Subcutaneous abdominal adipose tissue (tissue), 5 donors: Measurements from ENCODE around the gene CEP192.

Source experiments
- H3K27ac ChIP-seq: one replicate; pipeline ENCODE4 v1.7.0; 2013; ENCODE audit warnings: low read depth, mild to moderate bottlenecking, inconsistent platforms, low read length, moderate library complexity
- H3K27me3 ChIP-seq, 5 donors: one replicate each; pipeline ENCODE4 v1.7.0; 2013; ENCODE audit warnings: low read length in 5 of 5, inconsistent platforms in 1 of 5; ENCODE audit not compliant: control insufficient read depth in 5 of 5, insufficient read depth in 4 of 5
- H3K36me3 ChIP-seq, 5 donors: one replicate each; pipeline ENCODE4 v1.7.0; 2013; ENCODE audit warnings: low read length in 5 of 5; ENCODE audit not compliant: control insufficient read depth in 5 of 5, insufficient read depth in 5 of 5
- H3K4me1 ChIP-seq, 5 donors: one replicate each; pipeline ENCODE4 v1.7.0; 2013; ENCODE audit warnings: low read length in 5 of 5, mild to moderate bottlenecking in 3 of 5, moderate library complexity in 1 of 5; ENCODE audit not compliant: control insufficient read depth in 5 of 5, insufficient read depth in 5 of 5
- H3K4me3 ChIP-seq, 5 donors: one replicate each; pipeline ENCODE4 v1.7.0; 2013; ENCODE audit warnings: low read length in 5 of 5, low read depth in 1 of 5
- H3K9ac ChIP-seq, 5 donors: one replicate each; pipeline ENCODE4 v1.7.0; 2013; ENCODE audit warnings: low read length in 5 of 5, mild to moderate bottlenecking in 4 of 5, moderate library complexity in 3 of 5
- H3K9me3 ChIP-seq, 5 donors: one replicate each; pipeline ENCODE4 v1.7.0; 2013; ENCODE audit warnings: low read length in 5 of 5; ENCODE audit not compliant: control insufficient read depth in 5 of 5
- donor health status: healthy.
- donor health status: healthy.
- donor health status: healthy.
- donor health status: healthy.
- donor health status: healthy.

The CEP192 gene

GRCh38 chr18:12990967-12991820, at the start of gene CEP192:
CEP192 (plus strand) TSS chr18:12991362; CDS start chr18:12999425, 8,063 bp downstream.
- H3K36me3 ChIP-seq: peaks cover 0 to 5% (median 0%) of the 10 kb centered on the region in 5 donors
- peaks cover 0 to 25% (median 20%) of the 10 kb centered on the region in 5 donors for H3K4me1 ChIP-seq
- peak within 1 kb of the TSS; percentile 91 for H3K27ac ChIP-seq
- peak within 1 kb of the TSS; percentile 85 to 96 (median 93) for H3K4me3 ChIP-seq
- H3K27me3 ChIP-seq: no peaks in the 10 kb centered on the region
- peak within 1 kb of the TSS; percentile 70 to 87 (median 83) for H3K9ac ChIP-seq
- no peaks in the 10 kb centered on the region for H3K9me3 ChIP-seq

- Histone ChIP-seq H3K27me3 (no peaks in the 10 kb centered on the region), H3K9ac (no peak overlapping the region), H3K27ac (no peak overlapping the region), H3K4me3 (no peak overlapping the region), H3K36me3 (no peaks in the 10 kb centered on the region), H3K4me1 (peaks cover 0 to 22% (median 19%) of the 10 kb centered on the region in 5 donors), H3K9me3 (no peaks in the 10 kb centered on the region)
These were observed 47.9 kb upstream of the CEP192 start for GRCh38 chr18:12943215-12943614.

- H3K4me3 ChIP-seq: peak overlapping the region in 1 of 5 donors; percentile 48
- no peak overlapping the region for H3K27ac ChIP-seq
- no peak overlapping the region for H3K9ac ChIP-seq
- H3K36me3 ChIP-seq: no peaks in the 10 kb centered on the region
- H3K9me3 ChIP-seq: no peaks in the 10 kb centered on the region
- peaks cover 0 to 31% (median 24%) of the 10 kb centered on the region in 5 donors for H3K4me1 ChIP-seq
- H3K27me3 ChIP-seq: no peaks in the 10 kb centered on the region
These were observed 46.5 kb upstream of the CEP192 start for GRCh38 chr18:12944709-12945108.

- Histone ChIP-seq H3K9ac (peak overlapping the region; percentile 39 to 95 (median 94)), H3K27ac (peak overlapping the region; percentile 98), H3K4me1 (peaks cover 0 to 31% (median 24%) of the 10 kb centered on the region in 5 donors)
These were observed 44.4 kb upstream of the CEP192 start for GRCh38 chr18:12946549-12947284.

GRCh38 chr18:12947285-12948049, 43.7 kb upstream of the CEP192 start, which contains the start of gene SEH1L:
SEH1L (plus strand) TSS chr18:12948011; CDS start chr18:12948122, 111 bp downstream.
- peaks cover 0 to 31% (median 24%) of the 10 kb centered on the region in 5 donors for H3K4me1 ChIP-seq
- H3K27me3 ChIP-seq: no peaks in the 10 kb centered on the region
- H3K9me3 ChIP-seq: no peaks in the 10 kb centered on the region
- H3K27ac ChIP-seq: peak within 1 kb of the TSS; percentile 98
- H3K36me3 ChIP-seq: no peaks in the 10 kb centered on the region
- H3K9ac ChIP-seq: peak within 1 kb of the TSS; percentile 77 to 95 (median 94)
- H3K4me3 ChIP-seq: peak within 1 kb of the TSS; percentile 72 to 92 (median 82)

More at GRCh38 chr18:12946549-12947284, 44.4 kb upstream of the CEP192 start:
- H3K27me3 ChIP-seq: no peaks in the 10 kb centered on the region
- H3K4me3 ChIP-seq: peak overlapping the region; percentile 72 to 92 (median 82)
- H3K9me3 ChIP-seq: no peaks in the 10 kb centered on the region
- H3K36me3 ChIP-seq: no peaks in the 10 kb centered on the region

- H3K27me3 ChIP-seq: no peaks in the 10 kb centered on the region
- H3K9me3 ChIP-seq: no peaks in the 10 kb centered on the region
- peak overlapping the region; percentile 49 to 81 (median 72) for H3K4me3 ChIP-seq
- H3K4me1 ChIP-seq: peaks cover 0 to 31% (median 24%) of the 10 kb centered on the region in 5 donors
- peaks cover 0 to 2% (median 0%) of the 10 kb centered on the region in 5 donors for H3K36me3 ChIP-seq
- H3K9ac ChIP-seq: peak overlapping the region; percentile 75 to 87 (median 78)
- peak overlapping the region; percentile 88 for H3K27ac ChIP-seq
These were observed 42.9 kb upstream of the CEP192 start for GRCh38 chr18:12948050-12948804.

GRCh38 chr18:12958478-12958877, 32.7 kb upstream of the CEP192 start:
- H3K36me3 ChIP-seq: peaks cover 9 to 36% (median 11%) of the 10 kb centered on the region in 5 donors
- no peak overlapping the region for H3K9ac ChIP-seq
- peaks cover 0 to 12% (median 9%) of the 10 kb centered on the region in 5 donors for H3K4me1 ChIP-seq
- H3K27me3 ChIP-seq: no peaks in the 10 kb centered on the region
- H3K4me3 ChIP-seq: no peak overlapping the region
- no peaks in the 10 kb centered on the region for H3K9me3 ChIP-seq
- H3K27ac ChIP-seq: no peak overlapping the region

- Histone ChIP-seq H3K4me3 (no peak overlapping the region), H3K4me1 (peaks cover 0 to 12% (median 7%) of the 10 kb centered on the region in 5 donors), H3K9me3 (no peaks in the 10 kb centered on the region), H3K36me3 (peaks cover 11 to 40% (median 17%) of the 10 kb centered on the region in 5 donors), H3K27ac (no peak overlapping the region), H3K9ac (no peak overlapping the region), H3K27me3 (no peaks in the 10 kb centered on the region)
These were observed 30.8 kb upstream of the CEP192 start for GRCh38 chr18:12960395-12960794.

GRCh38 chr18:12960853-12961397, 30.2 kb upstream of the CEP192 start:
- no peaks in the 10 kb centered on the region for H3K27me3 ChIP-seq
- no peak overlapping the region for H3K4me3 ChIP-seq
- no peak overlapping the region for H3K27ac ChIP-seq
- H3K4me1 ChIP-seq: peaks cover 0 to 12% (median 7%) of the 10 kb centered on the region in 5 donors
- no peaks in the 10 kb centered on the region for H3K9me3 ChIP-seq
- H3K9ac ChIP-seq: no peak overlapping the region
- H3K36me3 ChIP-seq: peaks cover 15 to 36% (median 16%) of the 10 kb centered on the region in 5 donors
